Suppressor macrophage treated with lipopolysaccharide for 4 hours (primary cell): ENCODE data around the gene PIK3CG.
A peak's percentile ranks its signal among the peaks of the same experiment; 100 is the strongest.
"Not testable (repeated sequence)": the region's sequence is repeated elsewhere in the genome, so short reads cannot be mapped to it uniquely, and the experiment has no call there.

ENCODE experiments used
- DNase-seq: peaks from one replicate; pipeline ENCODE4 v3.0.0-alpha.2; 2020

PIK3CG gene

GRCh38 chr7:106944035-106944665 lies 79.1 kb downstream of the PIK3CG start:
- DNase-seq = no peak

DNA sequence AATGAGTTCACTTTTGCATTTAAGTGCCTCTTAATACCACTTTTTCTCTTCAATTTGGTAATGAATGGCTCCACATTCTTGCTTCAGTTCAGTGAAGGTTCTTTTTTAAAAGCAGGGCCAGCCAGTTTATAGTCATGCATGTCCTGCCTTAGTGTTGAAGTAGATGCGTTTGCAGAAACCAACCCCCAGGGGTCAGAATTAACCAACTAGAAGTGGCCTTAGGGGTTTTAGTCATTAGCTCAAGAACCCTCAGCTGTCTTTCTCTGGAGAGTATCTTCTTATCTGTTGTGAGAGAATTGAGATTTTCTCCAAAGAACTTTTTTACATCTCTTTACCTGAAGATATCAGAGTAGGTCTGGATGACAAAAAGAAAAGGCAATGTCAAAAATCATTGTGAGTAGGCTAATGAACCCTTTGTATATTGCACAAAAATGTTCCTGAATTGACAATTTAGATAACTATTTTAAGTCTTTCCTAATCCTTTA lies 82.2 kb downstream of the PIK3CG start:
- DNase-seq = peak; percentile 86

GRCh38 chr7:106952001-106952657 lies 87.0 kb downstream of the PIK3CG start:
- DNase-seq = no peak

GRCh38 chr7:106952658-106953231 lies 87.7 kb downstream of the PIK3CG start:
- peak; percentile 83 for DNase-seq

GRCh38 chr7:106954840-106955239 lies 89.8 kb downstream of the PIK3CG start:
- DNase-seq = peak; percentile 6

- not testable (repeated sequence) for DNase-seq
Measured at GRCh38 chr7:106955857-106956256, 90.8 kb downstream of the PIK3CG start.
